Right ventricle myocardium inferior (tissue), 1 donor: Measurements from ENCODE around the gene TRAFD1. TPM values are rescaled to one million over a fixed set of nuclear protein-coding genes. Genes with fewer than 3 reads are reported as not detected.
"Not testable (repeated sequence)": the region's sequence is repeated elsewhere in the genome, so short reads cannot be mapped to it uniquely, and the experiment has no call there.

Source experiments
- ATAC-seq: fragments of 200-7000 bp; cut with Tn5 transposase; one replicate; pipeline ENCODE4 v1.9.1; 2020; ENCODE audit warnings: mild to moderate bottlenecking, moderate library complexity
- DNase-seq: peaks from one replicate; pipeline ENCODE4 v3.0.0; 2021; ENCODE audit errors: missing footprints
- intact Hi-C: fragments of 100-400 bp; cut with DNase I; formaldehyde crosslinking; loops from one replicate; pipeline ENCODE4 v1.11.0; 2022
- total RNA-seq: library from RNA; stranded (reverse); fragmentation: NEBNext Ultra II Directional; extraction: Animal tissue kit (Norgen Biotek cat#: 25700); gene quantifications from one replicate; pipeline ENCODE4 v1.2.1, GENCODE V29; 2021
- donor health status: DM: no; HTN: yes; CAD: no; lungs with severe emphysema.

TRAFD1 gene
- total RNA-seq, 1 donor from 2014 or later = 20.7 TPM

- ATAC-seq = no peak
- intact Hi-C loops = no loop called here
- DNase-seq = no peak
These were observed 24.2 kb downstream of the TRAFD1 start for GRCh38 chr12:112149596-112149995.

GRCh38 chr12:112151766-112152541, 26.6 kb downstream of the TRAFD1 start:
- ATAC-seq = no peak
- intact Hi-C loops = no loop called here
- DNase-seq = no peak

GRCh38 chr12:112153181-112153892, 28.0 kb downstream of the TRAFD1 start:
- no peak for DNase-seq
- ATAC-seq = no peak
- intact Hi-C loops = no loop called here

- intact Hi-C loops = no loop called here
- DNase-seq = no peak
- ATAC-seq = no peak
These were observed 28.5 kb downstream of the TRAFD1 start for GRCh38 chr12:112153893-112154219.

GRCh38 chr12:112158461-112159145, 33.2 kb downstream of the TRAFD1 start:
- intact Hi-C loops, ATAC-seq, DNase-seq: not testable (repeated sequence)

- intact Hi-C loops = no loop called here
- DNase-seq (no peak), ATAC-seq (no peak)
These were observed 33.8 kb downstream of the TRAFD1 start for GRCh38 chr12:112159146-112159541.

- ATAC-seq = no peak
- intact Hi-C loops = no loop called here
These were observed 35.3 kb downstream of the TRAFD1 start for GRCh38 chr12:112160611-112161010.

GRCh38 chr12:112161711-112162110, 36.4 kb downstream of the TRAFD1 start:
- intact Hi-C loops = no loop called here
- DNase-seq (no peak), ATAC-seq (peak; percentile 28)

More at GRCh38 chr12:112160611-112161010, 35.3 kb downstream of the TRAFD1 start:
- DNase-seq = no peak

- intact Hi-C loops = no loop called here
- no peak for DNase-seq
- ATAC-seq = no peak
These were observed 37.0 kb downstream of the TRAFD1 start for GRCh38 chr12:112162241-112162790.

GRCh38 chr12:112163056-112163455, 37.7 kb downstream of the TRAFD1 start:
- DNase-seq = no peak
- intact Hi-C loops = no loop called here
- ATAC-seq = no peak

- DNase-seq = no peak
- intact Hi-C loops = no loop called here
- ATAC-seq = no peak
These were observed 38.2 kb downstream of the TRAFD1 start for GRCh38 chr12:112163471-112163991.

GRCh38 chr12:112164011-112164660, 38.8 kb downstream of the TRAFD1 start:
- intact Hi-C loops = no loop called here
- ATAC-seq = no peak
- DNase-seq = no peak

GRCh38 chr12:112165624-112166023, 40.3 kb downstream of the TRAFD1 start:
- intact Hi-C loops = no loop called here
- ATAC-seq (no peak), DNase-seq (no peak)

GRCh38 chr12:112166051-112167015, 41.0 kb downstream of the TRAFD1 start:
- DNase-seq (no peak), ATAC-seq (no peak)
- intact Hi-C loops = no loop called here

- intact Hi-C loops = no loop called here
- DNase-seq = no peak
- ATAC-seq = no peak
These were observed 41.7 kb downstream of the TRAFD1 start for GRCh38 chr12:112167031-112167461.

GRCh38 chr12:112167718-112168525, 42.6 kb downstream of the TRAFD1 start:
- intact Hi-C loops = no loop called here
- ATAC-seq (no peak), DNase-seq (no peak)

- DNase-seq = no peak
- intact Hi-C loops = no loop called here
- no peak for ATAC-seq
These were observed 43.2 kb downstream of the TRAFD1 start for GRCh38 chr12:112168561-112168971.
